NCI-H460 (cell line): ENCODE results near the gene PCDHAC1. TPM values are rescaled to one million over a fixed set of nuclear protein-coding genes. Genes with fewer than 3 reads are reported as not detected.

Experiments
- DNase-seq: peaks from one replicate; pipeline ENCODE4 v3.0.0-alpha.2; 2016; ENCODE audit warnings: low read depth; ENCODE audit errors: extremely low read depth
- small RNA-seq, 2 experiments: library from RNA; depleted of rRNA; stranded (forward); fragments of <200 nt; gene quantifications; one replicate each; pipeline ENCODE3, GENCODE V24; 2014
- total RNA-seq: library from RNA; depleted of rRNA; stranded (reverse); fragments of >200 nt; shearing (Covaris generic); gene quantifications from 2 replicates; pipeline ENCODE4 v1.2.3, GENCODE V29; 2014; rRNA removed

The PCDHAC1 gene
- total RNA-seq, 1 experiment from 2014 or later: 1.1 TPM

GRCh38 chr5:140967226-140967893 lies 41.3 kb downstream of the PCDHAC1 start:
- no peak for DNase-seq

GRCh38 chr5:140969880-140970279 lies 43.8 kb downstream of the PCDHAC1 start:
- DNase-seq: no peak

DNA sequence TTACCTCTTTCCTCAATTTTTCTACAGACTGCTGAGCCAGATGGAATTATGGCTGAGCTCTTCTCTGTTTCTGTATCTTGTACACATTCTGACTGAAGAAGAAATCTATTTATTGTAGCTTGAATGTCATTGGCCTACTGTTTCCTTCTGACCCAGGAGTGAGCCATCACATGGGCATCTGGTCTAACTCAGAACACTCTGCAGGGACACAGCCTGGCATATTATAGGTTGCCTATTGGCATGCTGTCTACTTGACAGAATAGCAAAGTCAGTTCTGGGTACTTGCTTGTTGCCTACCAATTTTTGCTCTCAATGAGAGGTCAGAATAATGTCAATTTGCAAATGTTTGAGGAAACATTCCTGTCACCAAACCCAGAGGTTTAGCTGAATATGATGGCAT lies 47.5 kb downstream of the PCDHAC1 start:
- DNase-seq: no peak

- peak; percentile 38 for DNase-seq
These were observed 50.9 kb downstream of the PCDHAC1 start for GRCh38 chr5:140977003-140977402.

DNA sequence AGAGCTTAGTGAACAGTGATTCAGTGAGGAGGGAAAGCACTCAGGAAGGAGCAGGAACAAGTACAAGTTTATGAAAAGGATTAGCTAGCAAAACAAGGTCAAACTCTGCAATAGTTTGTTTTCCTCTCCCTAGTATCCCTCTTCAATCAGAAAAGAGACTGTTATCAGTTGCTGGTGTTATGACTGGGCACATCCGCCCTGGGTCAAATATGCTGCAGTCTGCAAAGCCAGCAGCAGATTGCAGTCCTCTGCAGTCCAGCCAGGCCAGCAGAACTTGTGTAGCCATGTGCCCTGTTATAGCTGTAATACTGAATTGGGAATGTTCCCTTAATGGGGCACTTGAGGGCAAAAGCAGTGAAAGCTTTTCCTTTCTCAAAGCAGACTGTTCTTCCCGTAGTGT lies 52.2 kb downstream of the PCDHAC1 start:
- DNase-seq: no peak

GRCh38 chr5:140978983-140979382 lies 52.9 kb downstream of the PCDHAC1 start:
- no peak for DNase-seq

Small RNA genes within 50 kb of the gene (small RNA-seq; reads per million reads assigned to genes)
- 0 reads per million in 2 experiments for gene AC010223.1

Other genes with a start within 250 kb of the PCDHAC1 start
- gene HARS1, start 234.9 kb upstream of the PCDHAC1 start, total RNA-seq: 80.8 and 85.3 TPM in 2 replicates
- gene HARS2, start 234.8 kb upstream of the PCDHAC1 start, total RNA-seq: 34.8 and 39.1 TPM in 2 replicates
- 60.1 and 62.5 TPM in 2 replicates for gene ZMAT2, start 225.9 kb upstream of the PCDHAC1 start, total RNA-seq
- gene PCDHA1, start 140.2 kb upstream of the PCDHAC1 start, total RNA-seq: 0.07 and 0.12 TPM in 2 replicates
- gene PCDHA2, start 131.4 kb upstream of the PCDHAC1 start, total RNA-seq: not detected in 2 replicates
- gene PCDHA3, start 125.2 kb upstream of the PCDHAC1 start, total RNA-seq: not detected in 2 replicates
- 0.09 TPM in 1 of 2 replicates, not detected in the other for gene PCDHA4, start 119.2 kb upstream of the PCDHAC1 start, total RNA-seq
- not detected in 2 replicates for gene PCDHA5, start 104.7 kb upstream of the PCDHAC1 start, total RNA-seq
- gene PCDHA6, start 98.3 kb upstream of the PCDHAC1 start, total RNA-seq: not detected in 2 replicates
- 0.15 TPM in 1 of 2 replicates, not detected in the other for gene PCDHA7, start 92.0 kb upstream of the PCDHAC1 start, total RNA-seq
- 0.05 TPM in 1 of 2 replicates, not detected in the other for gene PCDHA8, start 85.1 kb upstream of the PCDHAC1 start, total RNA-seq
- gene PCDHA9, start 77.9 kb upstream of the PCDHAC1 start, total RNA-seq: 0.02 TPM in 1 of 2 replicates, not detected in the other
- gene PCDHA10, start 70.4 kb upstream of the PCDHAC1 start, total RNA-seq: 0.03 and 0.05 TPM in 2 replicates
- not detected in 2 replicates for gene PCDHA11, start 57.3 kb upstream of the PCDHAC1 start, total RNA-seq
- 4.4 and 5.6 TPM in 2 replicates for gene PCDHA12, start 51.0 kb upstream of the PCDHAC1 start, total RNA-seq
- 1.2 and 1.3 TPM in 2 replicates for gene PCDHA13, start 44.2 kb upstream of the PCDHAC1 start, total RNA-seq
- 1.0 and 1.2 TPM in 2 replicates for gene PCDHAC2, start 40.2 kb downstream of the PCDHAC1 start, total RNA-seq
- 0.03 TPM in 1 of 2 replicates, not detected in the other for gene PCDHB1, start 125.1 kb downstream of the PCDHAC1 start, total RNA-seq
- gene PCDHB2, start 168.3 kb downstream of the PCDHAC1 start, total RNA-seq: 0.29 and 0.52 TPM in 2 replicates
- gene PCDHB3, start 174.2 kb downstream of the PCDHAC1 start, total RNA-seq: 0.12 and 0.14 TPM in 2 replicates
- gene PCDHB4, start 195.5 kb downstream of the PCDHAC1 start, total RNA-seq: not detected in 2 replicates
- 0.07 TPM in 1 of 2 replicates, not detected in the other for gene PCDHB5, start 208.9 kb downstream of the PCDHAC1 start, total RNA-seq
- gene PCDHB6, start 223.8 kb downstream of the PCDHAC1 start, total RNA-seq: not detected in 2 replicates
- gene PCDHB7, start 246.3 kb downstream of the PCDHAC1 start, total RNA-seq: 0.17 and 0.25 TPM in 2 replicates